BE2C (cell line): ENCODE measurements around the gene GLT8D2.
"Not testable (repeated sequence)": the region's sequence is repeated elsewhere in the genome, so short reads cannot be mapped to it uniquely, and the experiment has no call there.

Experiments used
- DNase-seq: peaks from one replicate; pipeline ENCODE4 v3.0.0-alpha.2; 2020
- H3K27me3 ChIP-seq: fragments of 250-450 bp; sonication (Bioruptor Pico); 2 replicates; pipeline ENCODE4 v1.5.1; 2020; ENCODE audit warnings: mild to moderate bottlenecking
- H3K36me3 ChIP-seq: fragments of 250-450 bp; sonication (Bioruptor Pico); 2 replicates; pipeline ENCODE4 v1.5.1; 2020; ENCODE audit warnings: mild to moderate bottlenecking
- H3K4me1 ChIP-seq: fragments of 250-450 bp; sonication (Bioruptor Pico); 2 replicates; pipeline ENCODE4 v1.5.1; 2020
- H3K4me3 ChIP-seq: 2 replicates; pipeline ENCODE4 v1.5.1; 2011; ENCODE audit warnings: low read depth, low read length
- H3K9me3 ChIP-seq: fragments of 250-450 bp; sonication (Bioruptor Pico); 2 replicates; pipeline ENCODE4 v1.5.1; 2020
- TF ChIP-seq, protein P1 (sequence below): IDR thresholded peaks from 2 replicates; pipeline ENCODE4 v1.5.1; 2012; ENCODE audit warnings: mild to moderate bottlenecking, low read depth, low read length

Gene GLT8D2

DNA sequence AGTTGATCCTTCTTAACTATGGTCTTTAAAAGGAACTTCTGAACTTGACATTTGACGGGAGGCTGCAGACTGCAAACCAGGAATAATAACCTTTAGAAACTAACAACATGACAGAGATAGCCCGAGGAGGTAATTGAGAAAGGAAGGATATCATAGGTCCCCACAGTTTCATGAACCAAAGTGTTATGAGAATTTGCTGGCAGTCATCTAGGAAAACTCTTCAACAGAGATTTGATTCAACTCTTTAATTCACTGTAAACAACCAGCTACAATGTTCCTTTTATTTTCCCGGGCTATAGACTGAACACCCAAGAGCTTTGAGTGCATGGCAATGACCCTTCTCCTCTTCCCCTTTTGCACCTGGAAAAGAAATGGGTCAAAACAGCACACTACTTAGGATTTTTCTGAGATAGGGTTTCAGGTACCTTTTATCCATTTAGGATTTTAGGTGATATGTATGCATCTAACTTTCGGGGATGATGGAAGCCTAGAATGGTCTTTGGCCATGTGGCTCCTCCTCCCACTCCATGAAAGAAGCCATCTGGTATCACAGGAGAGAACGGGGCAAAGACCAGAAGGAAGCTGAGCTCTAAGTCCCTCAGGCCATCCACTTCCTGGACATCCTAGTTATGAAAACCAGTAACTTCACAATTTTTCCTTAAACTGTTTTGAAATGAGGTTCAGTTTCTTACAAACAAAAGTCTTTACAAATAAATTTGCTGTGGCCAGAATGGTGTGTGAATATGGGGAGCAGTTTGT is 23.0 kb downstream of the GLT8D2 start:
- TF ChIP-seq, protein P1, sequence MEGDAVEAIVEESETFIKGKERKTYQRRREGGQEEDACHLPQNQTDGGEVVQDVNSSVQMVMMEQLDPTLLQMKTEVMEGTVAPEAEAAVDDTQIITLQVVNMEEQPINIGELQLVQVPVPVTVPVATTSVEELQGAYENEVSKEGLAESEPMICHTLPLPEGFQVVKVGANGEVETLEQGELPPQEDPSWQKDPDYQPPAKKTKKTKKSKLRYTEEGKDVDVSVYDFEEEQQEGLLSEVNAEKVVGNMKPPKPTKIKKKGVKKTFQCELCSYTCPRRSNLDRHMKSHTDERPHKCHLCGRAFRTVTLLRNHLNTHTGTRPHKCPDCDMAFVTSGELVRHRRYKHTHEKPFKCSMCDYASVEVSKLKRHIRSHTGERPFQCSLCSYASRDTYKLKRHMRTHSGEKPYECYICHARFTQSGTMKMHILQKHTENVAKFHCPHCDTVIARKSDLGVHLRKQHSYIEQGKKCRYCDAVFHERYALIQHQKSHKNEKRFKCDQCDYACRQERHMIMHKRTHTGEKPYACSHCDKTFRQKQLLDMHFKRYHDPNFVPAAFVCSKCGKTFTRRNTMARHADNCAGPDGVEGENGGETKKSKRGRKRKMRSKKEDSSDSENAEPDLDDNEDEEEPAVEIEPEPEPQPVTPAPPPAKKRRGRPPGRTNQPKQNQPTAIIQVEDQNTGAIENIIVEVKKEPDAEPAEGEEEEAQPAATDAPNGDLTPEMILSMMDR = no peak
- H3K4me1 ChIP-seq = no peaks in the 10 kb centered on the region
- no peaks in the 10 kb centered on the region for H3K9me3 ChIP-seq
- DNase-seq = no peak
- H3K36me3 ChIP-seq = no peaks in the 10 kb centered on the region
- peaks cover 21% of the 10 kb centered on the region for H3K27me3 ChIP-seq
- no peak overlapping the region for H3K4me3 ChIP-seq

DNA sequence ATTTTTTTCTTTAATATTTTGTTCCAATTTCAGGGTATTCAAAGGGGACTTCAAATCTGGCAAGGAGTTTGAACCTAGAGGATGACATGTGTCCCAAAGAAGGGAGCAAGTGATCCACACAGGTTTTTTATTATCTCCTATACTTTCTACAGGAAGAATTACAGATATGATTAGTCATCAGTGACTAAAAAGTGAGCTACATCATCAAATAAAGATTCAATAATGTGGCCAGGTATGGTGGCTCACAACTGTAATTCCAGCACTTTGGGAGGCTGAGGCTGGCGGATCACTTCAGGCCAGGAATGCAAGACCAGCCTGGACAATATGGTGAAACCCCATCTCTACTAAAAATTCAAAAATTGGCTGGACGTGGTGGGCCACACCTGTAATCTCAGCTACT is 24.2 kb downstream of the GLT8D2 start:
- no peak overlapping the region for H3K4me3 ChIP-seq
- no peak for DNase-seq
- no peaks in the 10 kb centered on the region for H3K9me3 ChIP-seq
- TF ChIP-seq, protein P1 = no peak
- peaks cover 21% of the 10 kb centered on the region for H3K27me3 ChIP-seq
- no peaks in the 10 kb centered on the region for H3K36me3 ChIP-seq
- H3K4me1 ChIP-seq = no peaks in the 10 kb centered on the region

DNA sequence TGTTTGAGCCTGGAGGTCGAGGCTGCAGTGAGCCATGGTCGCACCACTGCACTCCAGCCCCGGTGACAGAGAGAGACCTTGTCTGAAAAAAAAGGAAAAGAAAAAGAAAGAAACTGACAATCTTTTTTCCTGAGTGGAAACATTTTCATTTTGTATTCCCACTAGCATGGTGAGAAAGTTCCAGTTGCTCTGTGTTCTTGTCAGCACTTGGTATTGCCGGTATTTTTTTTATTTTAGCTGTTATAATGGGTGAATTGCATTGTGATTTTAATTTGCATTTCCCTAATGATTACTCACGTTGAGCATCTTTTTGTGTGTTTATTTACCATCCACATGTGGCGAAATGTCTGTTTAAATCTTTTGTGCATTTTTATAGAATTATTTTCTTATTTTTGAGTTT is 25.6 kb downstream of the GLT8D2 start:
- DNase-seq = no peak
- H3K9me3 ChIP-seq = no peaks in the 10 kb centered on the region
- no peaks in the 10 kb centered on the region for H3K4me1 ChIP-seq
- no peak overlapping the region for H3K4me3 ChIP-seq
- peaks cover 21% of the 10 kb centered on the region for H3K27me3 ChIP-seq
- TF ChIP-seq, protein P1 = no peak
- H3K36me3 ChIP-seq = no peaks in the 10 kb centered on the region

DNA sequence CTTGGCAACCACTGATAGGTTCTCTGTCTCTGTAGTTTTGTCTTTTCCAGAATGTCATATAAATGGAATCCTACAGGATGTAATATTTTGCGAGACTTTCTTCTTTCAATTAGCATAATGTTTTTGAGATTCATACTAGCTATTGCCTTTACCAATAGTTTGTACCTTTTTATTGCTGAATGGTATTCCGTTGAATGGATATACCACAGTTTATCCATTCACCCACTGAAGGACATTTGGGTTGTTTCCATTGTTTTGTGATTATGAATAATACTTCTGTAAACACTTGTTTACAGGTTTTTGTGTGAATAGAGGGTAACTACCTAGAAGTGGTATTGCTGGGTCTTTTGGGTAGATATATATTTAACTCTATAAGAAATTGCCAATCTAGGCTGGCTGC is 26.3 kb downstream of the GLT8D2 start:
- TF ChIP-seq, protein P1 = no peak
- Histone ChIP-seq H3K36me3 (no peaks in the 10 kb centered on the region), H3K4me3 (no peak overlapping the region), H3K9me3 (no peaks in the 10 kb centered on the region), H3K27me3 (peaks cover 21% of the 10 kb centered on the region), H3K4me1 (no peaks in the 10 kb centered on the region)
- DNase-seq = no peak

DNA sequence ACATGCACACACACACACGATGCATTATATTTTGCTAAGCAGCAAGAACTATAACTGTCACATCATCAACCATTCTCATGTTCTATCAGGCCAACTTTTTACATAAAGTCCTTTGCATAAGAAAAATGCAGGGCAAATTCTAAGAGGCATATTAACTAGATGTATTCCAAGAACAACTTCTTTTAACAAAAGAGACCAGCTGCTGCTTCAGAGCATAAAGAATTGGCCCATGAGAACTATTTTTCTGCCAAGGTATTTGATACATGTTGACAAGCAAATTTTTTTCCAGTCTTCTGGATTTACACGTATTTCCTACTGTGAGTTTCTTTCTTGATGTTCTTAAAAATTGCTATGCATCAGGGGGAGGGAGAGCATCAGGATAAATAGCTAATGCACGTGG is 27.2 kb downstream of the GLT8D2 start:
- no peaks in the 10 kb centered on the region for H3K9me3 ChIP-seq
- no peak overlapping the region for H3K4me3 ChIP-seq
- DNase-seq = no peak
- peaks cover 15% of the 10 kb centered on the region for H3K27me3 ChIP-seq
- no peaks in the 10 kb centered on the region for H3K4me1 ChIP-seq
- no peaks in the 10 kb centered on the region for H3K36me3 ChIP-seq
- TF ChIP-seq, protein P1 = no peak

DNA sequence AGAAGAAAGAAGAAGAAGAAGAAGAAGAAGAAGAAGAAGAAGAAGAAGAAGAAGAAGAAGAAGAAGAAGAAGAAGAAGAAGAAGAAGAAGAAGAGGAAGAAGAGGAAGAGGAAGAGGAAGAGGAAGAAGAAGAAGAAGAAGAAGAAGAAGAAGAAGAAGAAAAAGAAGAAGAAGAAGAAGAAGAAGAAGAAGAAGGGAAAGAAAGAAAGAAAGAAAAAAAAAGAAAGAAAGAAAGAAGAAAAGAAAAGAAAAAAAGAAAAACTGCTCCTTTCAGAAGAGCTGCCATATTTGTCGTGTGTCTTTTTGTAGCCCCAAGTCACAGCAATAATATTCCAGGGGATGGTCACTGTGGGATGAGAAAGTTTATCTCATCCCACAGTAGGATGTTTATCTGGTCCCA is 28.1 kb downstream of the GLT8D2 start:
- not testable (repeated sequence) for H3K9me3 ChIP-seq, H3K4me3 ChIP-seq, H3K36me3 ChIP-seq, DNase-seq, H3K27me3 ChIP-seq, H3K4me1 ChIP-seq
